ENCODE measurements around the gene CPNE7.
"Not testable (repeated sequence)": the region's sequence is repeated elsewhere in the genome, so short reads cannot be mapped to it uniquely, and the experiment has no call there.

Gene CPNE7

DNA sequence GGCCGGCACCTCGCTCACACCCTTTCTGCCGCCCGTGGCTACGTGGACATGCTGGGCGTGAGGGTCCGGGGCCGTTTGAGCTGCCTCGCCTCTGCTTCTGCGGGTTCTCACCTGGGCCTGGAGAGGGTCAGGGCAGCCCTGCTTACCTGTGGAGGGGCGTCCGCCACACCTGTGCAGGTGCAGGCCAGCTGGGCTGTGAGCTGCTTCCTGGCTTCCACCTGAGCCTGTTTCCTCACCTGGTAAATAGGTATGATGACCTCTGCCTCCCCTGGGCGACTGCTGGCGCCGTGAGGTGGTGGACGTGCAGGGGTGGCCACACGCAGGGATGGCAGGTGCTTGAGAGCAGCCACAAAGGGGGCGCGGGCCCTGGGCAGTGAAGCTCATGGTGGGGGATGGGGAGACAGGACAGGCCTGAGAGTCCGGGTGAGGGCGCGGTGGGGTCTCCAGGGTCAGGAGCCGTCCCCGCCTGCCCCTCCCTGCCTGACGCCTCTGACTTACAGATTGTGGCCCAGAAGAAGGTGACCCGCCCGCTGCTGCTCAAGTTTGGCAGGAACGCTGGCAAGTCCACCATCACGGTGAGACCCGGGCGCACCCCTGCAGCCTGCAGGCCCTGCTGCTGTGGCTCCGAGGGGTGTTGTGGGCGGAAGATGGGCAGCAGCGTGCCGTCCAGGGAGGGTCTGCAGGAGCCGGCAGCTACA, 7.8 kb downstream of the CPNE7 start:
- no peak for DNase-seq (ENCODE audit: low read depth, low spot score)

DNA sequence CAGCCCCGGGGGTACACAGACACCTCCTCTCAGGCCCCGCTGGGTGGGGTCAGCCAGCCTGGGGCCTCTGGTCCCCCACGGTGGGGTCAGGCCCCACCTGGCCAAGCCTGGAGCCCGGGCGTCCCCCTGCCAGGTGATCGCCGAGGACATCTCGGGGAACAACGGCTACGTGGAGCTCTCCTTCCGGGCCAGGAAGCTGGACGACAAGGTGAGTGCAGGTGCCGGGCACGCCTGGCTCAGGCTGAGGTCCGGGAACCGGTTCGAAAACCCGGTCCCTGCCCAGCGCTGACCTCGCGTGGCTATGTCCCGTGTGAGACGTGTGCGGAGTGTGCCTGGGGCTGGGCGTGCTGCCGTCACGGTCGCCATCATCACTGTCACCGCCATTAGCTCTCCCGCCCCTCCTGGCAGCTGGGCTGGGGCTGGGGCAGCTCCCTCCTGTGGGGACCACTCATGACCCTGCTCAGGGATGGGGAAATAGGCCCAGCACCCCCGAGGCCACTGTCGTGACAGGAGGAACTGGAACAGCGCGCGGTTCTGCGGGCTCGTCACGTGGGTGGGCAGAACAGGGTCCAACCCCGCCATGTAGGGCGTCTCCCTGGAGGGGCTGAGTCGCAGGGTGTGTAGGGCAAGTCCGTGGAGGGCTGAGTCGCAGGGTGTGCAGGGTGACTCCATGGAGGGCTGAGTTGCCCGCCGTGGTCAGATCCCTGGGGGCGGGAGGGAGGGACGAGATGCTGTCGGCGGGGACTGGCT, 8.5 kb downstream of the CPNE7 start:
- no peak for DNase-seq (ENCODE audit: low read depth, low spot score)

DNA sequence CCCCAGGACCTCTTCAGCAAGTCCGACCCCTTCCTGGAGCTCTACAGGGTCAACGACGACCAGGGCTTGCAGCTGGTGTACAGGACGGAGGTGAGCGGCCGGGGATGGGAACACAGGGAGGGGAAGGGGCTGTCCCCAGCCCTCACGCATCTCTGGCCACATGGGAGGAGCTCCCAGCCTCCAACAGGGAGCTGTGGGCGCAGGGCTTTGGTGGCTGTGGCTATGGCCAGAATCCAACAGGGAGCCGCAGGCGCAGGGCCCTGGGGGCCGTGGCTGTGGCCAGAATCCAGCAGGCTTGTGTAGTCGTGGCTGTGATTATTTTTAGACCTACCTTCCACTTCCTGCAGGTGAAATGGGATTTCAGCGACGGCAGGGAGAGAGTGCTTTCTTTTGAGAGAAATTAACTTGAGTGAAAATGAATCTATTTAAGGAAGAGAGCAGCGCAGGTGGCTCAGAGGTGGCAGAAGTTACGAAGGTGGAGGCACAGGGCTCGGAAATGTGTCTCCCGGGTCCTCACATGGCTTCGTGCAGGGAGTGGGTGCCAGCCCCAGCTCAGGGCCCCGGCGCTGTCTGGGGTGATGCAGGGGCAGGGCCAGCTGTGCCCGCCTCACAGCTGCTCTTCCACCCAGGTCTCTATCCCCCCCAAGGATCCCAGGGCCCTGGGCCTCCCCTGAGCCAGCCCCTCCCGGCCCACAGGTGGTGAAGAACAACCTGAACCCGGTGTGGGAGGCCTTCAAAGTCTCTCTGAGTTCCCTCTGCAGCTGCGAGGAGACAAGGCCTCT, 9.4 kb downstream of the CPNE7 start:
- no peak for DNase-seq (ENCODE audit: low read depth, low spot score)

DNA sequence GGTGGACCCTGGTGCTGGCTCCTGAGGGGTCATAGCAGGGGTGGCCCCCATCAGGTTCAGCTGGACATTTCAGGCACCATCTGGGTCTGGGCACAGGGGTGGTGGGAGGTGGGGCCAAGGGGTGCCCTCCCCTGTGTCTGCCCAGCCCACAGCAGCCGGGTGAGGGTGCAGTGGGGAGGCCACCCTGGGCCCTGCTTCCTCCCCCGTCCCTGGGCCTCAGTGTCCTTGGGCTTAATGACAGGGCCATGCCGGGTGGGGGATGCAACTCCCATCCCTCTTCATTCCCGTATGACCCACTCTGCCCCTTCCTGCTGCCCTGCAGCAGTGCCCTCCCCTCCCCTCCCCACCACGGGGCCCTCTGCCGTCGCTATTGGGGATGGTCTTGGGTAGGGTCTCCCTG, 10.7 kb downstream of the CPNE7 start:
- DNase-seq (ENCODE audit: low read depth, low spot score), result no peak

DNA sequence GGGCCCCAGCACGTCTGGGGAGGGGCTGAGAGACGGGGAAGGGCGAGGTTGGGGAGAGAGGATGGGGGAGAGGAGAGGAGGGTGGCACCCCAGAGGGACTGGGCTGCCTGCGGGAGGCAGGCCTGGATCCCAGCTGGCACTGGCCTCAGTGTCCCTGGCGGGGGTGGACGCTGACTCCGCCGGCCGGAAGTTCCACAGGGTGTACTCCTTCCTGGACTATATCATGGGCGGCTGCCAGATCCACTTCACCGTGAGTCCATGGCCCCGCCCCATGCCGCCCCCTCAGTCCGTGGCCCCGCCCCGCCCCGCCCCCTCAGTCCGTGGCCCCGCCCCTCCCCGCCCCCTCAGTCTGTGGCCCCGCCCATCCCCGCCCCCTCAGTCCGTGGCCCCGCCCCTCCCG, 11.3 kb downstream of the CPNE7 start:
- no peak for DNase-seq (ENCODE audit: low read depth, low spot score)

DNA sequence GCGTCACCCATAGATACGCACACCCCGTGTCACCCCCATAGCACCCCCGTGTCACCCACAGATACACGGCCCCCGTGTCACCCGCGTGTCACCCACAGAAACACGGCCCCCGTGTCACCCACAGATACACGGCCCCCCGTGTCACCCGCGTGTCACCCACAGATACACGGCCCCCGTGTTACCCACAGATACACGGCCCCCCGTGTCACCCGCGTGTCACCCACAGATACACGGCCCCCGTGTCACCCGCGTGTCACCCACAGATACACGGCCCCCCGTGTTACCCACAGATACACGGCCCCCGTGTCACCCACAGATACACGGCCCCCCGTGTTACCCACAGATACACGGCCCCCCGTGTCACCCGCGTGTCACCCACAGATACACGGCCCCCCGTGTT, 12.1 kb downstream of the CPNE7 start:
- not testable (repeated sequence) for DNase-seq (ENCODE audit: low read depth, low spot score)

DNA sequence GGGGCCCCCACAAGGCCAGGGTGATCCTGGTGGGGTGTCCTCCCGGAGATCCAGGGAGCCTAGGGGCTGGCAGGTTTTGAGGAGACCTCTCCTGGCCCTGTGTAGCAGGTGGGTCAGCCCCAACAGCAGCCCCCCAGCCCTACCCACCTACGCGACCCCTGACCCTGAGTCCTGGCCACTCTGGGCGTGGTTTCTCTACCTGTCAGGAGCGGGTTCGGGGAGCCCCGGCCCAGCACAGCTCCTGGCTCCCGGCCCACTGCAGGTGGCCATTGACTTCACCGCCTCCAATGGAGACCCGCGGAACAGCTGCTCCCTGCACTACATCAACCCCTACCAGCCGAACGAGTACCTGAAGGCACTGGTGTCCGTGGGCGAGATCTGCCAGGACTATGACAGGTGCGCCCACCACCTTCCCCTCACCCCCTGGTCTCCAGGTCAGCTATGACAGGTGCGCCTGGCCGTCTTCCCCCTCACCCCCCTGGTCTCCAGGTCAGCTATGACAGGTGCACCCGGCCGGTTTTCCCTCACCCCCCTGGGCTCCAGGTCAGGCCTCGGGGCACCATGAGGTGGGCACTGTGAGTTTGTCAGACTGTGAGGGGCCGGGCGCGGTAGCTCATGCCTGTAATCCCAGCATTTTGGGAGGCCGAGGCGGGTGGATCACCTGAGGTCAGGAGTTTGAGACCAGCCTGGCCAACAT, 13.0 kb downstream of the CPNE7 start:
- DNase-seq (ENCODE audit: low read depth, low spot score), result no peak

DNA sequence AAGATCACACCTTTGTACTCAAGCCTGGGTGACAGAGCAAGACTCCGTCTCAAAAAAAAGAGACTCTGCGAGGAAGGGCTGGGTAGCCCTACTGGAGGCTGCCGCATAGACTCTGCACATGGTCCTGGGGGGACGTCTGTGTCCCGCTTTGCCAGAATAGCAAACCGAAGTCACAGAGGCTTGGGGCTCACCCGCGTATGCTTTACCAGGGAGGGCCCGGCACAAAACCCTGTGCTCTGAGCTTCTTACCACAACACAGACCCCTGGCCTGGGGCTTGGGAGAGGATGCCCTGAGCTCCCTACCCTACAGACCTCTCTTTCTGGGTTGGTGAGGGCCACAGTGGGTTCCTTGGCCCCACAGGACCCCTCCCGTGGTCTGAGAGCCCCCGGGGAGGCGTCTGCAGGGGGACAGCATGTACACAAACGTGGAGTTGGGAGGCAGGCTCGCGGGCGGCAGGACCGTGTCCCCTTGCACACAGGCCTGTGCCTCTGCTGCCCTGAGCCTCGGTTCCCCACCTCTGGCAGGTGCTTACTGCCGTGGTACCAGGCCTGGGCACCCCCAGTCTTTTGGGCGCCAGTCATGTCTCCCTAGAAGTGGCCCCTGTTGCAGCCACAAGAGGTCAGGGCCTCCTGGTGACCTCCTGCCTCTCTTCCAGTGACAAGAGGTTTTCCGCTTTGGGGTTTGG, 13.8 kb downstream of the CPNE7 start:
- no peak for DNase-seq (ENCODE audit: low read depth, low spot score)

DNA sequence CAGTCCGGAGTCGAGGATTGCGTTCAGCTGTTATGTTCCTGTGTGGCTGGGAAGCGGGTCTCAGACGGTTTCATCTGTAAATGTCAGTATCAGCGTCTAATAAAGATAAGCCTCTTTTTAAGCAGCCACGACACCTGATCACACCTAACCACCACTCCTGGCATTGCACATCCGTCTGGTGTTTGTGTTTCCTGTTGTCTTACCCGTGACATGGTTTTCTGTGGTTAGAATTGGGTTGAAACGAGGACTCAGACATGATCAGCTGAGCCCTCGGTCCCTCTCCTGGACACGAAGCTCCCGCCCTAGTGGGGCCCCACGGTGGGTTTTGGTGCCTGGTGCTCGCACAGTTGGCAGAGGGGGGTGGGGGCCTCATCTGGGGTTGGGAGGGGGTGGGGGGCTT, 18.3 kb downstream of the CPNE7 start:
- DNase-seq (ENCODE audit: low read depth, low spot score), result no peak

DNA sequence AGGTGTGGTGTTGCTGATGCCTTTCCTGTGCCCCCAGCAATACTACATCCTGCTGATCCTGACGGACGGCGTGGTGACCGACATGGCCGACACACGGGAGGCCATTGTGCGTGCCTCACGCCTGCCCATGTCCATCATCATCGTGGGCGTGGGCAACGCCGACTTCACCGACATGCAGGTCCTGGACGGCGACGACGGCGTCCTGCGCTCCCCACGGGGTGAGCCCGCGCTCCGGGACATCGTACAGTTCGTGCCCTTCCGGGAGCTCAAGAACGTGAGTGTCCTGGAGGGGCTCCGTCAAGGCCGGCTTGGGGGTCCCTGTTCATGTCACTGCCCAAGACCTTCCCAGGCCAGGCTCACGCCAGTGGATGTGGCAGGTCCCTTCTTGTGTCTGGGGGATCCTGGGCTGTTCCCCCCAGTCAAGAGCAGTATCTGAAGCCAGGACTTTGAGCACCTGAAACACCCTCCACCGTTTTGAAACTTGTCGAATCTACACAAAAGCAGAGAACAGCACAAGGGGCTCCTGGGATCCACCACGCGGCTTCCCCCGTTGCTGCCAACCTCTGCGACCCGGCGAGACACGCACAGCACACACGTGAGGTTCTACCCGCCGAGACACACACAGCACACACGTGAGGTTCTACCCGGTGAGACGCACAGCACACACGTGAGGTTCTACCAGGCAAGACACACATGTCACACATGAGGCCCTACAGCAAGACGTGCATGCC, 19.9 kb downstream of the CPNE7 start:
- no peak for DNase-seq (ENCODE audit: low read depth, low spot score)

DNA sequence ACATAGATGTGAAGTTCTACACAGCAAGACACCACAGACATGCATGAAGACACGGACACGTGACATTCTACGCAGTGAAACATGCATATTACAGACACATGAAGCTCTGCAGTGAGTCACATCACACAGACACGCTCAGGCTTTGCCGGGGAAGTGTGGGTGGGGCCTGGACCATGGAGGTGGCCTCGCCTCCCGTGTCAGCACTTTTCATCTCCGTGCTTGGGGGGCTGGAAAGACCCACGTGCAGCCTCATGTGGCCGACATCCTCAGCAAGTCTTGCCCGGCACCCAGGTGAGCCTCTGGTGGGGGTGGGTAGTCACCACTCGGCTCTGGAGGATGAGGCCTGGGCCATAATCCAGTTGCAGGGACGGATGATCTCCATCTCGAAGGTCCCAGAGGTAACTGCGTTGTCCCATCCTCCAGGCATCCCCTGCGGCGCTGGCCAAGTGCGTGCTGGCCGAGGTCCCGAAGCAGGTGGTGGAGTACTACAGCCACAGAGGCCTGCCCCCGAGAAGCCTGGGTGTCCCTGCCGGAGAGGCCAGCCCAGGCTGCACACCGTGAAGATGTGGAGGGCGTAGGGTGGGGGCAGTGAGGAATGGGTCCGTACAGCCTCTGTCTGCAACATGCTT, 20.6 kb downstream of the CPNE7 start:
- no peak for DNase-seq (ENCODE audit: low read depth, low spot score)

DNA sequence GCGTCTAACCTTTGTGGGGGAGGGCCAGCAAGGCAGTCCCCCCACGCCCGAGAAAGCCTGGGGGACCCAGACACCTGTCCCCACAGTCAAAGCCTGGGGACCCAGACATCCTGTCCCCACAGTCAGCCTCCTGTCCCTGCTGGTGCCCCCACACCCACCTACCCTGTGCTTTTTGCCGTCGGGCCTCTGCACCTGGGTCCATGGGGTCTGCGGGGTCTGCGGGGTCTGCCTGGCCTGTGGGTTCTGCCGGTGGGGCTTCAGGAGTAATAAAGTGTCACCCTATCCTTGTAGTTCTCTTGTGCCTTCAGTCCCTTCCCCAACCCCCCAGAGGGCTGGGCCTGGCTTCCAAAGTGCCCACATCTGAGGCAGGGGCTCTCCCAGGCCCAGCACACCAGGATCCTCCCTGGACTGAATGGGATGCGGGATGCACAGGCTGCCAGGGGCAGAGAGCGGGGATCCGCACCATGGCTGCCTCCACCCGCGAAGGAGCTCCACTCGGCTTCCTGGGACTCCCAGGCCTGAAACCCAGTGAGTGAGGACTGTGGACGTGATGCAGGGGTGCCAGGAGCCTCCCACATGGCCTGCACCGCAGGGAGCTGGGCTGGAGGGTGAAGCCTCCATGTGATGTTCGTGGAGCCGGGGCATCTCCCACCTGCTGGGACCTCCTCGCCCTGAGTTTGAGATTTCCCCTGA, 21.5 kb downstream of the CPNE7 start:
- DNase-seq (ENCODE audit: low read depth, low spot score), result no peak

DNA sequence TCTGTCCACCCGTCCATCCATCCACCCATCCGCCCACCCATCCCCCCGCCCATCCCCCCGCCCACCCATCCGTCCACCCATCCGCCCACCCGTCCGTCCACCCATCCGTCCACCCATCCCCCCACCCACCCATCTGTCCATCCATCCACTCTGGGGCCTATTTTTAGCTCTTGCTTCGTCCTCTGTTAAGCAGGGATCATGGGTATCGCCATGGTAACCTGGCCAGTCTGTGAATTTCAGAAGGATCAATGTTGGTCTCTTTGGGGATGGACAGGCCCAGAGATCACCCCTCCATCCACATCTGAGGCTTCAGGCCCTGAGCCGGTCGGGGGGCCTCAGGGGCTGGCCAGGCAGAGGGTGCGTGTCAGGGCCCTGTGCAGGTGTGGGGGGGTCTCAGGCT, 22.6 kb downstream of the CPNE7 start:
- no peak for DNase-seq (ENCODE audit: low read depth, low spot score)

DNA sequence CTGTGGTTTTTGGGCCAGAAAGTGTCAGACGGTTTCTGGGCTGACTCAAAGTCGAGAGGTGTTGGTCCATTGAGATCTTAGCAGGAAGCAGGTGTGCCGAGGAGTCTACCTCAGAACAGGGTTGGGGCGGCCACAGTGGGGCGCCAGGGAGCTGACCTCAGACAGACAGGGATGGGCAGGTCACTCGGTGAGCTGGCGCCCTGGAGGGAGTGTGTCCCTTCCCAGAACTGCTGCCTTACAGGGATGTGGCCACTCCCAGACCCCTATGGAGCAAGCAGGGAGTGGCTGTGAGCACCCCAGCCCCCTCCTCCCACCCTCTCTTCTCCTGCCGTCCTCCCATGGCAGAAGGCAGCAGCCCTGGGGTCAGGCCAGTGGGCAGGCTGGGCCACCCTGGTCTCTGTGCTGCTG, 23.9 kb downstream of the CPNE7 start:
- no peak for DNase-seq (ENCODE audit: low read depth, low spot score)

DNA sequence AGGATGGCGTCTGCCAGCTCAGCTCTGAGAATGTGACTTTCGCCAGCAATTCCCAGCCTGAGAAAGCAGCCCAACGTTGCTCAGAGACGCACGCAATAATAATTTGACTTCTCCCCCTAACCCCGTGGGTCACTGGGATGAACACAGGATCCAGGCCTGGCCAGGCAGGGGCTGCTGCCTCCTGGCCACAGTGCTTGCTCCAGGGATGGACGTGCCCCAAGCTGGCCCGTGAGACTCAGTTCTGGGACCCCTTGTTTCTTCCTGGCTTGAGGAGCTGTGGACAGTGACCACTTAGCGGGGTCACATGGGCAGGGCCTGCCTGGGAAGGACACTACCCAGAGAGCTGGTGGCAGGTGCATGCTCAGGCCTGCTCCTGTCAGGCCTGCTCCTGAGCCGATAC, 24.3 kb downstream of the CPNE7 start:
- DNase-seq (ENCODE audit: low read depth, low spot score), result no peak

DNA sequence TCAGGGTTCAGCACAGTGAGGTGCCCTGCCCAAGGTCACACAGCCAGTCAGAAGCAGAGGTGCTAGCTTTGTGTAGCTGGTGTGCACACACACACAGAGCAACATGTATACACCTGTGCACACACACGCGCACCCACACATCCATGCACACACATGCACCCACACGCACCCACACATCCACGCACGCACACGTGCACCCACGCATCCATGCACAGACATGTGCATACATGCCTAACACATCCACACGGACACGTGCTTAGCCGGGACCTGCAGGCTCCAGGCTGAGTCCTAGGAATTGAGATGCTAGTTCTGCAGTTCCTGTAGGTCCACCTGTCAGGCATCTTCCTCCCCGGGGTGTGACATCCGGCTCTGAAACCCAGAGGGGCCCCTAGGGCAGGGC, 24.9 kb downstream of the CPNE7 start:
- no peak for DNase-seq (ENCODE audit: low read depth, low spot score)

DNA sequence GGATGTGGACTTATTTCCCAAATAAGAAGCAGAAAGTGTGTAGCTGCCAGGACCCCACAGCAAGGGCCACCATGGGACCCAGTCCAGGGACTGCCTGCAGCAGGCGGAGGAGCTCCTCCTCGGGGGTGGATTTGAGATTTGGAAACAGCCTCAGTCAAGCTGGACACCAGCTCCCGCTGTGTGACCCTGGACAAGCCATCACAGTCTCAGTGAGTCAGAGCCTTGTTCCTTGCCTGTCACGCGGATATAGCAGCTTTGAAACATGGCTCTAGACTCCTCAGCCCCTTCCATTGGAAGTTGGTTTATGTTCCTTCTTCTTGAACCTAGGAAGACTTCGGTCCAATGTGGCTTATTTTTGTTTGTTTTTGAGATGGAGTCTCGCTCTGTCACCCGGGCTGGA, 25.4 kb downstream of the CPNE7 start:
- DNase-seq (ENCODE audit: low read depth, low spot score), result no peak

DNA sequence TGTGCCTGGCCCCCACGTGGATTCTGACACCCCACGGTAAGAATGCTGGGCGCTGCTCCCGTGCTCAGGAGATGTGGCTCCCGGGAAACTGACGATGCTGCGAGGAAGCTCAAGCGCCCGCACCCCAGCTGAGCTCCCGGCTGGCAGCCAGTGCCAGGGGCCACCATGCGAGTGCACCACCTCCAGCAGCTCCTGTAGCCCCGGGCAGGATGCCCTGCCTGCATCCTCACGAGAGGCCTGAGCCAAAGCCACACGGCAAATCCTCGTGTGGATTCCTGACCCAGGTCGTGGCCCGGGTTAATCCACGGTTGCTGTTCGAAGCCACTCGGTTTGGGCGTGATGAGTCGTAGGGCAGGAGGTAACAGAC, 26.3 kb downstream of the CPNE7 start:
- DNase-seq (ENCODE audit: low read depth, low spot score), result no peak

DNA sequence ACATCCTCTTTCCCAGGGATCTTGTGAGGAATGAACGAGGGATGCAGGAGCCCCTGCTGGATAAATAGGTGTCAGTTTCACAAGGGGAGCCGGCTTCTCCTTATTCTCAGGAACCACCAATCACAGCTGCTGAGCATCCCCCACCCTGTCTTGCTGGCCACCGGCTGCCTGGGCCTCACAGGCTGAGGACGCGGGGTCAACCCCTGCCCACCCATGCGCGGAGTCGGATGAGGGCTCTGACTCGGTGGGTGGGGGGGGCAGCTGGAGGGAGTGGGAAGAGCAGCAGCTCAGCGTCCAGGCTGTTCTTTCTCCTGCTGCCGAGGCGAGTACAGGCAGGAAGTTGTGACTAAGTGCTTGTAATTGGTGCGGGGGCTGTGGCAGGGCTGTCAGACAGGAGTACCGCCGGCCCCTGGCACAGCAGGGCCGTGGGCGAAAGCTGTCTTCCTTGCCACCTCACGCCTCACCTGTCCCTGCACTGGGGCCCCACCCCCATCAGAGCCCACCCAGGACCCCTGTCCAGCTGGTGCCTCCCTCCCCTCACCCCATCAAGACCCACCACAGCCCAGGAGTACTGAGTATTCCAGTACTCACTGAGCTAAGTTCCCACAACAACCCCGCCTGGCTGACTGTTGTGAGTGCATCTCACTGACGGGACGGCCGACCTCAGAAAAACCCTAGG, 26.9 kb downstream of the CPNE7 start:
- peak; percentile 79 for DNase-seq (ENCODE audit: low read depth, low spot score)
